HG03354 (cell line): Measurements from ENCODE around the gene FZD2.
"Not testable (repeated sequence)": the region's sequence is repeated elsewhere in the genome, so short reads cannot be mapped to it uniquely, and the experiment has no call there.

Experiments used
- ATAC-seq: cut with Tn5 transposase; IDR thresholded peaks from one replicate; pipeline ENCODE4 v1.9.1; 2021; ENCODE audit warnings: mild to moderate bottlenecking; ENCODE audit not compliant: unreplicated experiment, poor library complexity, severe bottlenecking

FZD2 gene

GRCh38 chr17:44543905-44544523, 13.3 kb upstream of the FZD2 start:
- ATAC-seq, result no peak

DNA sequence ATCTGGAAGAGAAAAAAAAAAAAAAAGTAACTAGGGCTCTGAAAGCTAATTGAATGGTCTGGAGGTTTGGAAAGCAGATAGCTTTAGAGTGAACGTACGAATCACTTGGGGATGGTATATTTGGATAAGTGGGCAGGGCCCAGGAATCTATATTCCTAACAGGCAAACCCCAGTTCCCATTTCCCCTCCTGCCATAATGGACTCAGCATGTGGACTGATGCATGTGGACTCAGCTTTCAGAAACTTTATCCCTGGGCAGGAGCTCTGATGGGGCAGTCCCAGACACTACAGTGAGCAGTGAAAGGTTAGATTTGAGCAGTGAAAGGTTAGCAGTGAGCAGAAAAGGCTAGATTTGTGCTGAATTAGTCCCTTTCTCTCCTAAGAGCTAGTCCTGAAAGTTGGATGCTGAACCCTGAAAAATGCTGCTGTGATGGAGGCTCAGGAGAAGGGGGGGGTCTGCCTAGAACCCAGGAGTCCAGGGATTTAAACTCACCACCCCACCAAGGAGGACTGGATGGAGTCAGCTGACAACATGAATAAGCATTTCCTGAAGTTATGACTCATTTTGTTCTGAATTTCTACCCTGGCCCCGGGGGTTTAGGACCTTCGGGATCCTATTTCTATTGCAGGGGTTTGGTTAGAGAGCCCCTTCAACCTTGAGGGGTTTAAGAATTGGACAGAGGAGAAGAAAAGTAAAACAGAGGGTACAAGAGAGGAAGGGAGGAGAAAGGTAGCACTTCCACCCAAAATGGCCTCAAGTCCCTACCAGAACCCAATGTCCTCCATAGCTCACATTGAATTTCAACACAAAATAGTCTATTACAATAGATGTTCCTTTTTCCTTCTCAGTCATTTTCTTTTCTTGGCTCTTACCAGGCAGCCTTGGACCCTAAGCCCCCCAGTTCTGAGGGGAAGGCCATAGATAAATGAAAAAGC, 10.3 kb upstream of the FZD2 start:
- ATAC-seq, result no peak

DNA sequence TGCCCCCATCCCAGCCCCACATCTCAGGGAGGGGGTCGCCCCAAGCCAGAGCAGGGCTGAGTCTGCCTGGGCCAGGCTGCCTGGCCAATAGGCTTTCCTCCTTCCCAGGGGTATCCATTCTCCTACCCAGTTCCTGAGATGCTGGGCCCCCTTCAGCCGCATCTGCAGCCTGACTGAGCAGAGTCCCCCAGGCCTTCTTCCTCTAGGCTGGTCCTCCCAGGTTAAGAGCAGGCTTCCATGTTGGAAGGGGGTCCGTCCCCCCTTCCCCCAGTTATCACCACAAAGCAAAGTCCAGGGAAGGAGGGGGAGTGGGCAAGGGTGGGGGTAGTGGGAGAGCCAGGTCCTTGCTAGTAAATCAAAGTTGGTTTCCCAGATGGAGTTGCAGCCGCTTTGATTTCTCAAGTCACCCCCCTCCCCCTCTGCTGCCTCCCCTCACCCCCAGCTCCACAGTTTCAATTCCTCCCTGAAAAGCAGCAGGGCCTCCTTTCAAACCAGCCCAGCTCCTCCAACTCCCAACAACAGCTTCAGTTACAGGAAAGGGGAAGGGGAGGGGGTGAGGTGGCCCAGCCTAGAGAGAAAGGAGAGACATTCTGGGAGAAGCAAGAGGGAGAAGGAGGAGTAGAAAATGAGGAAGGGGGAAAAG, 9.5 kb upstream of the FZD2 start:
- no peak for ATAC-seq

GRCh38 chr17:44548376-44549230, 8.7 kb upstream of the FZD2 start:
- ATAC-seq, result no peak

DNA sequence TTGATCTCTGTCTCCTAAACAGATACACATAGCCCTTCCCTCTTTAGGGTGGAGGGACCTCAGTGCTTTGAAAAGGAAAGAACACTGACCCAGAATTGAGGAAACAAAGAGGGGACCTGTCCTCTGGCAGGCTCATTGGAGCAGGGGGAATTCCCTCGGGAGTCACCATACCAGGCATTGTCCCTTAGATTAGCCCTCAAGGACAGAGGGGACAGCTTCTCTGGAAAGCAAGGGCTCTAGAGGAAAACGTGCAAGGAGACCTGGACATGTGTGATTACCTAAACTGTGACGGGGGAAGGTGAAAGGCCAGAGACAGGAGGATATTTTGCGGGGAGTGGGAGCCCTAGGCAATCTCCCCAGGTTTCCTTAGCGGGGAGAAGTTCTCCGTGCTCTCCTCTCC, 7.6 kb upstream of the FZD2 start:
- ATAC-seq, result no peak

GRCh38 chr17:44552361-44552760, 4.9 kb upstream of the FZD2 start:
- ATAC-seq, result no peak

GRCh38 chr17:44555099-44555498, 2.2 kb upstream of the FZD2 start:
- no peak for ATAC-seq

DNA sequence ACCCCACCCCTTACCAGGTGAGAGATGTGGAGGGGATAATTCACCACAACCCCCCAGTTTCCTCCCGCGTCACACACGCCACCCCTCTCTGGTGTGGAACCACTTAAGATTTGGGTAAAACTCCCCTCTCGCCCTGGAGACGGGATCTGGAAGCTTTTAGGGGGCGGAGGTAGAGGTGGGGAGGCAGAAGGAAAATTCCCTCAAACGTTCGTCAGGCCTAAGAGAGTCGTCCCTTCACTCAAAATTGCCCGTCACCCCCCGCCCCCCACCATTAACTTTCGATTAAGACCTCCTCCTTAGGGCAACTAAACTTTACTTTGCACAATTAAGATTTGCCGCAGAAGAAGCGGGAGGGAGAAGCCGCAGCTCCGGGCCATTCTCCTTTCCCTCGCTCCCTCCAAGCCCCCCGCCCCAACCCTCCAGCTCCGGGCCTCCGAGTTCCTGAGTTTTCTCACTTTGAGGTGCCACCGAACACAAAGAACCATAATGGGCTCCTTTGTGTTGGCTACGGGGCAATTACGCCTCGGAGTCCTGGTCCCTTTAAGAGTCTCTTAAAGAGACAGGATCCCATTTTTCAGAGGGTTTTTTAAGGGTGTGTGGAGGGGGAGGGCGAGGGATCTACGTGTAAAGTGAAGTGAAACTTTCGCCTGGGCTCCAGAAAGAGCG, 985 bp upstream of the FZD2 start:
- no peak for ATAC-seq

- ATAC-seq, result no peak
Observed at GRCh38 chr17:44557651-44558285, 484 bp downstream of the FZD2 start.

DNA sequence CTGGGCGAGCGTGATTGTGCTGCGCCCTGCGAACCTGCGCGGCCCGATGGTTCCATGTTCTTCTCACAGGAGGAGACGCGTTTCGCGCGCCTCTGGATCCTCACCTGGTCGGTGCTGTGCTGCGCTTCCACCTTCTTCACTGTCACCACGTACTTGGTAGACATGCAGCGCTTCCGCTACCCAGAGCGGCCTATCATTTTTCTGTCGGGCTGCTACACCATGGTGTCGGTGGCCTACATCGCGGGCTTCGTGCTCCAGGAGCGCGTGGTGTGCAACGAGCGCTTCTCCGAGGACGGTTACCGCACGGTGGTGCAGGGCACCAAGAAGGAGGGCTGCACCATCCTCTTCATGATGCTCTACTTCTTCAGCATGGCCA, 1.0 kb downstream of the FZD2 start:
- ATAC-seq, result no peak

GRCh38 chr17:44558710-44559633, 1.7 kb downstream of the FZD2 start:
- no peak for ATAC-seq

- ATAC-seq, result no peak
Observed at GRCh38 chr17:44559634-44560554, 2.6 kb downstream of the FZD2 start.

- no peak for ATAC-seq
Observed at GRCh38 chr17:44561237-44561623, 3.9 kb downstream of the FZD2 start.

- ATAC-seq, result no peak
Observed at GRCh38 chr17:44564429-44564828, 7.1 kb downstream of the FZD2 start.

DNA sequence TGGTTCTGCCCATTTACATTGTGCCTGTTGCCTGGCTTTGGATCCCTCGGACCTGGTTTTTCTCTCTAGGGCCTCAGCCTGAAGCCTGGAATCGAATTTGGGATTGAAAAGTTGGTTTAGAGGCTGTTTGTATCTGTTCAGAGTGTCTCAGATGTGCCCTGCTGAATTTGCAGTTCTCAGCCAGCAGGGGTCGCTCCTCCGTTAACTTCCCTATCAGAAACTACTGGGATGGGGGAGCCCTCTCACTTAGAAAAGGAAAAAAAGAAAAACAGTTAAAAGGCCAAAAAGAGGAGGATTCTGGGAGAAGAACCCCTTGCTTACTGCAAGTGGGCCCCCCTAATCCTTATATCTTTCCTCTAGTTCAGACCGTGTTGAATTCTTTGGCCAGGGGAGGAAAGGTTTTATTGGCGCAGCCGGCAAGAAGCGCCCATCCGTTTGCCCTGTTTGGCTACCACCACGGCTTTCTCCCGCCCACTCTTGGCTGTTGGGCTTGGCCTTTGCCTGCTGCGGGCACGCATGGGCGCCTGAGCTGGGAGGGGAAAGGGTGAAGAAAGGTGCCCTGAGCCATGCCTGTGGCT, 8.7 kb downstream of the FZD2 start:
- no peak for ATAC-seq

GRCh38 chr17:44568311-44568944, 11.1 kb downstream of the FZD2 start:
- ATAC-seq, result not testable (repeated sequence)
